MCF 10A (cell line): ENCODE results near the gene B3GNT5. TPM values are rescaled to one million over a fixed set of nuclear protein-coding genes. Genes with fewer than 3 reads are reported as not detected.

Experiments used
- BruUV-seq: library from RNA; stranded (reverse); fragments of 400-500 nt; replicated peaks from 2 replicates; lab custom pipeline; 2021; lab: Mats Ljungman, UMichigan
- CTCF ChIA-PET: fragments of 300-600 bp; sonication (Branson Sonifier 250); formaldehyde crosslinking; extraction: SDS; loops from one replicate; lab custom pipeline; 2021; ENCODE audit warnings: antibody characterized with exemption, inconsistent platforms; lab: Yijun Ruan, JAX
- POLR2A ChIA-PET: fragments of 300-600, 350-650 bp; sonication (Branson Sonifier 250); formaldehyde crosslinking; extraction: SDS; loops from one replicate; lab custom pipeline; 2020; ENCODE audit warnings: antibody characterized with exemption, inconsistent platforms; lab: Yijun Ruan, JAX
- DNase-seq: peaks from one replicate; pipeline ENCODE4 v3.0.0-alpha.2; 2018; ENCODE audit not compliant: unreplicated experiment
- H3K27ac Mint-ChIP-seq: one replicate; pipeline ENCODE4 v1.8.0; 2022; ENCODE audit warnings: mild to moderate bottlenecking, low read depth, mixed read lengths; ENCODE audit not compliant: unreplicated experiment
- H3K27me3 Mint-ChIP-seq: one replicate; pipeline ENCODE4 v1.8.0; 2022; ENCODE audit warnings: mixed read lengths; ENCODE audit not compliant: insufficient read depth, unreplicated experiment
- H3K36me3 Mint-ChIP-seq: one replicate; pipeline ENCODE4 v1.8.0; 2022; ENCODE audit warnings: mild to moderate bottlenecking, moderate library complexity, mixed read lengths; ENCODE audit not compliant: insufficient read depth, unreplicated experiment
- H3K4me1 Mint-ChIP-seq: one replicate; pipeline ENCODE4 v1.8.0; 2022; ENCODE audit warnings: mixed read lengths; ENCODE audit not compliant: insufficient read depth, unreplicated experiment
- H3K4me3 Mint-ChIP-seq: one replicate; pipeline ENCODE4 v1.8.0; 2022; ENCODE audit warnings: mild to moderate bottlenecking, moderate library complexity, mixed read lengths; ENCODE audit not compliant: unreplicated experiment
- H3K9me3 Mint-ChIP-seq: one replicate; pipeline ENCODE4 v1.8.0; 2022; ENCODE audit warnings: mixed read lengths; ENCODE audit not compliant: unreplicated experiment
- CTCF ChIP-seq: fragments of 200-600 bp; IDR thresholded peaks from one replicate; pipeline ENCODE4 v1.8.0; 2022; ENCODE audit warnings: antibody characterized with exemption, mild to moderate bottlenecking; ENCODE audit not compliant: unreplicated experiment
- intact Hi-C: fragments of 100-400 bp; cut with micrococcal nuclease; formaldehyde crosslinking; loops from 2 replicates; pipeline ENCODE4 v1.14.1; 2022
- total RNA-seq: library from RNA; stranded (reverse); gene quantifications from 2 replicates; pipeline ENCODE4 v1.2.3, GENCODE V29; 2022

B3GNT5 gene
- total RNA-seq, 1 experiment from 2014 or later: 80.1 TPM

- BruUV-seq: TSS peak; percentile 74
- peak; percentile 51 for DNase-seq
Observed at GRCh38 chr3:183254487-183255347, 1.7 kb downstream of the B3GNT5 start.

GRCh38 chr3:183255348-183255730, 2.3 kb downstream of the B3GNT5 start:
- H3K4me1 Mint-ChIP-seq: peaks cover 55% of the 10 kb centered on the region
- DNase-seq: peak; percentile 65
- intact Hi-C loops: loop anchor here (1.0 to 10.0 kb wide), 4 partner anchors 11 to 116 kb away; no protein-coding TSS in a partner anchor
- H3K36me3 Mint-ChIP-seq: peaks cover 11% of the 10 kb centered on the region
- peak overlapping the region; percentile 93 for H3K4me3 Mint-ChIP-seq
- no peaks in the 10 kb centered on the region for H3K27me3 Mint-ChIP-seq
- no peak for TF ChIP-seq CTCF
- ChIA-PET POLR2A (interaction anchor here (0.7 to 10.9 kb wide), 13 partner anchors 11 to 132 kb away, joined by 3 to 219 read pairs (median 7); no protein-coding TSS in a partner anchor), CTCF (interaction anchor here (0.6 to 5.2 kb wide), 7 partner anchors 14 to 127 kb away, joined by 3 to 19 read pairs (median 4); no protein-coding TSS in a partner anchor)
- no peaks in the 10 kb centered on the region for H3K9me3 Mint-ChIP-seq
- H3K27ac Mint-ChIP-seq: peak overlapping the region; percentile 90
- BruUV-seq: TSS peak; percentile 34

More at GRCh38 chr3:183254487-183255347, 1.7 kb downstream of the B3GNT5 start:
- intact Hi-C loops: loop anchor here (1.0 to 10.0 kb wide), 4 partner anchors 12 to 117 kb away; no protein-coding TSS in a partner anchor
- Mint-ChIP-seq H3K27ac (peak overlapping the region; percentile 90), H3K4me3 (peak overlapping the region; percentile 93), H3K9me3 (no peaks in the 10 kb centered on the region), H3K36me3 (peaks cover 11% of the 10 kb centered on the region), H3K4me1 (peaks cover 48% of the 10 kb centered on the region), H3K27me3 (no peaks in the 10 kb centered on the region)
- ChIA-PET POLR2A (interaction anchor here (0.7 to 10.9 kb wide), 17 partner anchors 11 to 131 kb away, joined by 3 to 219 read pairs (median 13); no protein-coding TSS in a partner anchor), CTCF (interaction anchor here (1.1 to 5.2 kb wide), 5 partner anchors 15 to 127 kb away, joined by 3 to 36 read pairs (median 9); no protein-coding TSS in a partner anchor)
- no peak for TF ChIP-seq CTCF

- no peak for TF ChIP-seq CTCF
- intact Hi-C loops: loop anchor here (10.0 kb wide), 1 partner anchor 66 kb away; no protein-coding TSS in a partner anchor
- POLR2A ChIA-PET: interaction anchor here (1.3 to 10.9 kb wide), 5 partner anchors 14 to 113 kb away, joined by 3 to 219 read pairs (median 43); no protein-coding TSS in a partner anchor
- CTCF ChIA-PET: interaction anchor here (0.6 to 1.7 kb wide), 4 partner anchors 74 to 858 kb away, joined by 3 to 10 read pairs (median 4); no protein-coding TSS in a partner anchor
- Mint-ChIP-seq H3K9me3 (no peaks in the 10 kb centered on the region), H3K4me1 (peaks cover 61% of the 10 kb centered on the region), H3K27ac (peak overlapping the region; percentile 75), H3K36me3 (peaks cover 11% of the 10 kb centered on the region), H3K27me3 (no peaks in the 10 kb centered on the region), H3K4me3 (no peak overlapping the region)
- BruUV-seq: no TSS peak
- DNase-seq: no peak
Observed at GRCh38 chr3:183259087-183259486, 6.0 kb downstream of the B3GNT5 start.
